ENCODE results near the gene DHRS4. TPM values are rescaled to one million over a fixed set of nuclear protein-coding genes. Genes with fewer than 3 reads are reported as not detected.
"Not testable (repeated sequence)": the region's sequence is repeated elsewhere in the genome, so short reads cannot be mapped to it uniquely, and the experiment has no call there.

Gene DHRS4
- total and polyA plus RNA-seq, 4 donors, result 17.8 to 47.3 (median 32.6) TPM

DNA sequence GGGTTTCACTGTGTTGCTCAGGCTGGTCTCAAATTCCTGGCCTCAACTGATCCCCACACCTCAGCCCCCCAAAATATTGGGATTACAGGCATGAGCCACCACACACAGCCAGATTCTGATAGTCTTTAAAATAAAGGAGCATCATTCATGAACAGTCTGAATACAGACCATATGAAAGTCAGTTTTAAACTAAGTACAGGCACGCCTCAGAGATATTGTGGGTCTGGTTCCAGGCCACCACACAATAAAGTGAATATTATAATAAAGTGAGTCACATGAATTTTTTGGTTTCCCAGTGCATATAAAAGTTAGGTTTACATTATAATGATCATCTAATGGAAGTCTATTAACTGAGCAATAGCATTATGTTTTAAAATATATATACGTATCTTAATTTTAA, 43.3 kb downstream of the DHRS4 start:
- H3K27me3 ChIP-seq (ENCODE audit: control insufficient read depth in 1 of 2, insufficient read depth in 2 of 2, low read length in 1 of 2); ATAC-seq (ENCODE audit: low FRiP score); H3K36me3 ChIP-seq (ENCODE audit: control insufficient read depth in 1 of 2, insufficient read depth in 2 of 2, low read length in 1 of 2); H3K4me1 ChIP-seq (ENCODE audit: control insufficient read depth in 1 of 2, insufficient read depth in 2 of 2, low read length in 2 of 2); H3K4me3 ChIP-seq (ENCODE audit: low read length in 2 of 2); intact Hi-C loops (cut with DNase I); H3K27ac ChIP-seq (ENCODE audit: low read depth in 1 of 2, low read length in 2 of 2); H3K9me3 ChIP-seq (ENCODE audit: control insufficient read depth, low read length); DNase-seq: not testable (repeated sequence)
- WGBS, 2 donors, result 90% methylated on average over 1 of the region's 2 CpGs

DNA sequence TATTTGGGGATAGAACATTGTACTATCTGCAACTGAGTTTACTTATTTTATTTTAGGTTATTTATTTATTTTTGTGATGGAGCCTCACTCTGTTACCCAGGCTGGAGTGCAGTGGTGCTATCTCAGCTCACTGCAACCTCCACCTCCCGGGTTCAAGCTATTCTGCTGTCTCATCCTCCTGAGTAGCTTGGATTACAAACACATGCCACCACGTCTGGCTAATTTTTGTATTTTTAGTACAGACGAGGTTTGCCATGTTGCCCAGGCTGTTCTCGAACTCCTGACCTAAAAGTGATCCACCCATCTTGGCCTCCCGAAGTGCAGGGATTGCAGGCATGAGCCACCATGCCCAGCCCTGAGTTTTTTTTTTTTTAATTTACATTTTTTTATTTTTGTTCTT, 46.1 kb downstream of the DHRS4 start:
- intact Hi-C loops (cut with DNase I); ATAC-seq (ENCODE audit: low FRiP score); H3K4me1 ChIP-seq (ENCODE audit: control insufficient read depth in 1 of 2, insufficient read depth in 2 of 2, low read length in 2 of 2); H3K4me3 ChIP-seq (ENCODE audit: low read length in 2 of 2); H3K9me3 ChIP-seq (ENCODE audit: control insufficient read depth, low read length); H3K27me3 ChIP-seq (ENCODE audit: control insufficient read depth in 1 of 2, insufficient read depth in 2 of 2, low read length in 1 of 2); DNase-seq; H3K27ac ChIP-seq (ENCODE audit: low read depth in 1 of 2, low read length in 2 of 2); H3K36me3 ChIP-seq (ENCODE audit: control insufficient read depth in 1 of 2, insufficient read depth in 2 of 2, low read length in 1 of 2): not testable (repeated sequence)
- 77 to 100% methylated on average over 1 to 2 of the region's 5 CpGs for WGBS, 2 donors

DNA sequence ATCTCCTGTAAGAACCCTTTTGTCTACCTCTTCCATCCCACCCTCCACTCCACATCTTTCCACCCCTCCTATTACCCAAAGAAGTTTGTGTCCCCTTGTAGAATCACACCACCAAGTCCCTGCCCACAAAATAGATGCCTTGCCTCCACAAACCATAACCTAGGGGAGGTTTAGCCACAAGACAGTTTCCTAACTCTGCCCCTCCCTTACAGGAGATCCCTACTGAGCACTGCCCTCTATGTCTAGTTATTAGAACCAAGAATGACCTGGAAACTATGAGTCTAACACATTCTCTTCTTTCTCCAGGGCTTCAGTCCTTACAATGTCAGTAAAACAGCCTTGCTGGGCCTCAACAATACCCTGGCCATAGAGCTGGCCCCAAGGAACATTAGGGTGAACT, 47.5 kb downstream of the DHRS4 start:
- H3K36me3 ChIP-seq (ENCODE audit: control insufficient read depth in 1 of 2, insufficient read depth in 2 of 2, low read length in 1 of 2); H3K27me3 ChIP-seq (ENCODE audit: control insufficient read depth in 1 of 2, insufficient read depth in 2 of 2, low read length in 1 of 2); ATAC-seq (ENCODE audit: low FRiP score); DNase-seq; intact Hi-C loops (cut with DNase I); H3K9me3 ChIP-seq (ENCODE audit: control insufficient read depth, low read length); H3K27ac ChIP-seq (ENCODE audit: low read depth in 1 of 2, low read length in 2 of 2); H3K4me1 ChIP-seq (ENCODE audit: control insufficient read depth in 1 of 2, insufficient read depth in 2 of 2, low read length in 2 of 2); H3K4me3 ChIP-seq (ENCODE audit: low read length in 2 of 2): not testable (repeated sequence)

DNA sequence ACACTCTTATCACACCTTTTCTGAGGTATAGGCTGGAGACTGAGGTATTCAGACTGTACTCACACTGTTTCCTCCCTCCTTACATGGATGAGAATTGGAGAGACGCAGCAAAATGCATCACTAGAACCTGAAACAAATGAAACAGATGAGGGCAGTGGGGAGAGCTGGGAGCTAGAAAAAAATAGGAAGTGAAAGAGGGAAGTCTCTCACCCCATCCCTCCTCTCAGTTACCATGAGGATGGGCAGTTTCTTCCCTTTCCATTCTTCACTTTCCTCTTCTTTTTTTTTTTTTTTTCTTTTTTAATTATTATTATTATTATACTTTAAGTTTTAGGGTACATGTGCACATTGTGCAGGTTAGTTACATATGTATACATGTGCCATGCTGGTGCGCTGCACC, 48.1 kb downstream of the DHRS4 start:
- H3K27me3 ChIP-seq (ENCODE audit: control insufficient read depth in 1 of 2, insufficient read depth in 2 of 2, low read length in 1 of 2), result not testable (repeated sequence)
- 100% methylated on average over 1 of the region's 2 CpGs; no CpG with 5 or more reads in 1 of the 2 donors for WGBS, 2 donors

DNA sequence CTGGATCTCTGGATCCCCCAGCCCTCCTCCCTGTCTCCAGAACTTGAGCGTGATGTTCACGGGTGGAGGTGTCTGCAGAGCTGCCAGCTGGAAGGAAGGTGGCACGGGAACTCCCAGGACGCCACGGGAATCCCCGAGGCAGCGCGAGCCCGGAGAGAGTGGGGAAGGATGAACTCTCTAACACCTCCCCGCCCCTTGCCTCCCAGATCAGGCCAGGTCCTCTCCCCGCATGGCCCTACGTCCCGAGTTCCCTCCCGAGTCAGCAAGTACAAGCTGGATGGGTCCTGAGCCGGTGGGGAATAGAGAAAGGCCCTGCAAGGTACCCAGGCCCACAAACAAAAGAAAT, 52.9 kb downstream of the DHRS4 start:
- H3K36me3 ChIP-seq (ENCODE audit: control insufficient read depth in 1 of 2, insufficient read depth in 2 of 2, low read length in 1 of 2); H3K27me3 ChIP-seq (ENCODE audit: control insufficient read depth in 1 of 2, insufficient read depth in 2 of 2, low read length in 1 of 2); H3K4me1 ChIP-seq (ENCODE audit: control insufficient read depth in 1 of 2, insufficient read depth in 2 of 2, low read length in 2 of 2); intact Hi-C loops (cut with DNase I); H3K27ac ChIP-seq (ENCODE audit: low read depth in 1 of 2, low read length in 2 of 2); H3K9me3 ChIP-seq (ENCODE audit: control insufficient read depth, low read length); DNase-seq: not testable (repeated sequence)
- WGBS, 2 donors, result 3% methylated on average over 6 of the region's 15 CpGs; no CpG with 5 or more reads in 1 of the 2 donors
- H3K4me3 ChIP-seq (ENCODE audit: low read length in 2 of 2), result peak overlapping the region in 1 of 2 donors; percentile 8
- peak; percentile 50 for ATAC-seq (ENCODE audit: low FRiP score)

More for the DNA sequence above, 48.1 kb downstream of the DHRS4 start:
- H3K9me3 ChIP-seq (ENCODE audit: control insufficient read depth, low read length); H3K27ac ChIP-seq (ENCODE audit: low read depth in 1 of 2, low read length in 2 of 2); H3K4me1 ChIP-seq (ENCODE audit: control insufficient read depth in 1 of 2, insufficient read depth in 2 of 2, low read length in 2 of 2); H3K4me3 ChIP-seq (ENCODE audit: low read length in 2 of 2); H3K36me3 ChIP-seq (ENCODE audit: control insufficient read depth in 1 of 2, insufficient read depth in 2 of 2, low read length in 1 of 2); intact Hi-C loops (cut with DNase I); DNase-seq; ATAC-seq (ENCODE audit: low FRiP score): not testable (repeated sequence)

DNA sequence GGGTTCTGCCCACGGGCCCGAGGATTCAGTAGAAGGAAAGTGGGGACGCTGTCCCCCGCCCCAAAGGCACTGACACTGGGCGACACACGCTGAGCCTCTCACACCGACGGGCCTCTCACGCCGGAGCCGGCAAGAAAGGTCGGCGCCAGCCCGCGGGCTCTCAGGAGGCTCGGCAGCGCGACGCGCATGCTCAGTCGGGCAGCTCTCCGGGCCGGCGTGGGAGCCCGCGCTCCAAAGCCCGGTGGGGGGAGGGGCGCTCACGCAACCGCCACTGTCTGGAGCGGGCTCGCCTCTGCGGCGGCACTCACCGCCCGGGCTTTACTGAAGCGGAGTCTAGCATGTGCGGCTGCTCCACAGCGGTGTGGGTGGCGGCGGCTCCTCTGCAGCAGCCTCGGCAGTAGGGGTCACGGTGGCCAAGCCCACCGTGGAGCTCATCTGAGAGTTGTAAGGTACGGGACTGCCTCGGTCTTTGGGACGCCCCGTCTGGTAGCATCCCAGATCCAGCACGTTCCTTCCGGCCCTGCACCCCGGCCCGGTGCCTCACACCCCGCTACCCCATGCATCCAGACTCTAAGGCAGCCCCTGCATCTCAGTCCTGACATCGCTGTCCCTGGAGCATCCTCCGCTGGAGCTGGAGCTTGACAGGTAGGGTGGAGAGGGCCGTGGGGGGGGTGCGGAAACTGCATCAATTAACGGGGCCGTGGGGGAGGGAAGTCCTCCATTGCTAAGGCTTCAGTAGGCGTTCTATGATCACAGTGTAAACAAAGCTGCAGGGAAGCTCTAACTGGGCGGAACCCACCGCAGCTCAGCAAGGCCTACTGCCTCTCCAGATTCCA, 53.5 kb downstream of the DHRS4 start:
- ATAC-seq (ENCODE audit: low FRiP score), result peak; percentile 94
- H3K4me1 ChIP-seq (ENCODE audit: control insufficient read depth in 1 of 2, insufficient read depth in 2 of 2, low read length in 2 of 2); H3K27ac ChIP-seq (ENCODE audit: low read depth in 1 of 2, low read length in 2 of 2); H3K36me3 ChIP-seq (ENCODE audit: control insufficient read depth in 1 of 2, insufficient read depth in 2 of 2, low read length in 1 of 2); H3K9me3 ChIP-seq (ENCODE audit: control insufficient read depth, low read length); intact Hi-C loops (cut with DNase I); H3K27me3 ChIP-seq (ENCODE audit: control insufficient read depth in 1 of 2, insufficient read depth in 2 of 2, low read length in 1 of 2): not testable (repeated sequence)
- peak overlapping the region in 1 of 2 donors; percentile 8 for H3K4me3 ChIP-seq (ENCODE audit: low read length in 2 of 2)
- 7 to 8% methylated on average over 43 to 61 of the region's 62 CpGs for WGBS, 2 donors
- DNase-seq, result peak; percentile 80

DNA sequence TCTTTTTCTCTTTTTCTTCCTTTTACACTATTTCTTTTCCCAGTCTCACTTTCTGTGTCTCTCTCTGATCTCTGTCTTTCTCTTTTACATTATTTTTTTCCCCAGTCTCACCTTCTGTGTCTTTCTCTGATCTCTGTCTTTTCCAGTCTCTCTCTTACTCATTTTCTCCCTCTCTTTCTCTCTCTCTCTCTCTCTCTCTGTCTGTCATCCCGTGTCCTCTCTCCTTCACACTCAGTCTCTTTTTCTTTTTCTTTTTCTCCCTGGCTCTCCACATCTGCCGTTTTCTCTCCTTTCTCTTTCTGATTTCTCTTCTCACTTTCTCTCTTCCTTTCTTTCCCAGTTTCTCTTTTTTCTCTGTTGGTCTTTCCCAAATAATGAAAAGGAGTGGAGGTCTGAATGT, 57.5 kb downstream of the DHRS4 start:
- Histone ChIP-seq H3K27me3 (ENCODE audit: control insufficient read depth in 1 of 2, insufficient read depth in 2 of 2, low read length in 1 of 2) (no peaks in the 10 kb centered on the region), H3K4me1 (ENCODE audit: control insufficient read depth in 1 of 2, insufficient read depth in 2 of 2, low read length in 2 of 2) (no peaks in the 10 kb centered on the region), H3K4me3 (ENCODE audit: low read length in 2 of 2) (no peak overlapping the region), H3K9me3 (ENCODE audit: control insufficient read depth, low read length) (no peaks in the 10 kb centered on the region), H3K27ac (ENCODE audit: low read depth in 1 of 2, low read length in 2 of 2) (no peak overlapping the region), H3K36me3 (ENCODE audit: control insufficient read depth in 1 of 2, insufficient read depth in 2 of 2, low read length in 1 of 2) (no peaks in the 10 kb centered on the region)
- WGBS, 2 donors, result 75 to 77% methylated on average over 2 of the region's 2 CpGs
- no peak for DNase-seq
- intact Hi-C loops (cut with DNase I), result loop anchor here (5.0 kb wide), 1 partner anchor 81 kb away; the partner anchor contains the start of gene PCK2 (in 2 of the 2)
- ATAC-seq (ENCODE audit: low FRiP score), result no peak

DNA sequence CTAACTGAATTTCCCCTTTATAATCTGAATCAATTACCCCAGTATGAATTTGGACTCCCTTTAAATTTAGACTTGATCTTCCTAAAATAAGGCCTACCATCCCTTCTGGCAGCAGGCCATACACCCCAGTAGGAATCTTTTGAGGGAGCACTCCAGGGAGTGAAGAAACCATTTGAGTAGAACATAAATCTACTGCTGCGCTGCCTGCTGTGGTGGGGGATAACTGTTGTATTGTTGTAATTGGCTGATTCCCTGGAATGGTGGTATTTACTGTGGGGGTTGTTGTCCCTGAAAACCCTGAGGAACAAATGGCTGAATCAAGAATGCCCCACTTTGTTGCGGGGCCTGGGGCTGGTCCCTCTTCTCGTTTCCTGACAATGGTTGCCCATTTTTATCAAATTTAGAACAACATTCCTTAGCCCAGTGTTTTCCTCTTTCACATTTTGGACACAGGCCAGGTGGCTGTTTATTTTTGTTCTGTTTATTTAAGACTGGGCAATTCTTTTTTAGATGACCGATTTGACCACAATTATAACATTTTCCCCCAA, 59.2 kb downstream of the DHRS4 start:
- H3K27me3 ChIP-seq (ENCODE audit: control insufficient read depth in 1 of 2, insufficient read depth in 2 of 2, low read length in 1 of 2); DNase-seq; H3K4me3 ChIP-seq (ENCODE audit: low read length in 2 of 2); ATAC-seq (ENCODE audit: low FRiP score); H3K4me1 ChIP-seq (ENCODE audit: control insufficient read depth in 1 of 2, insufficient read depth in 2 of 2, low read length in 2 of 2); H3K9me3 ChIP-seq (ENCODE audit: control insufficient read depth, low read length); H3K36me3 ChIP-seq (ENCODE audit: control insufficient read depth in 1 of 2, insufficient read depth in 2 of 2, low read length in 1 of 2); H3K27ac ChIP-seq (ENCODE audit: low read depth in 1 of 2, low read length in 2 of 2): not testable (repeated sequence)
- intact Hi-C loops (cut with DNase I), result loop anchor here (5.0 kb wide), 1 partner anchor 80 kb away; the partner anchor contains the start of gene PCK2 (in 2 of the 2)
- 14 to 19% methylated on average over 4 of the region's 4 CpGs for WGBS, 2 donors

Data from aorta (tissue), 5 donors.